Urinary bladder (tissue), 4 donors: ENCODE data around the gene GRAMD2A. TPM values are rescaled to one million over a fixed set of nuclear protein-coding genes. Genes with fewer than 3 reads are reported as not detected.
"Not testable (repeated sequence)": the region's sequence is repeated elsewhere in the genome, so short reads cannot be mapped to it uniquely, and the experiment has no call there.

Experiments used
- DNase-seq: peaks from one replicate; pipeline ENCODE4 v3.0.0-alpha.2; 2015; ENCODE audit errors: extremely low spot score
- H3K27ac ChIP-seq: one replicate; pipeline ENCODE4 v1.5.1; 2013; ENCODE audit warnings: low read depth, mild to moderate bottlenecking, moderate library complexity
- H3K36me3 ChIP-seq: one replicate; pipeline ENCODE4 v1.6.1; 2013; ENCODE audit warnings: mild to moderate bottlenecking, moderate library complexity; ENCODE audit not compliant: insufficient read depth
- H3K4me1 ChIP-seq: one replicate; pipeline ENCODE4 v1.6.1; 2013; ENCODE audit warnings: mild to moderate bottlenecking, moderate library complexity; ENCODE audit not compliant: insufficient read depth
- H3K4me3 ChIP-seq: one replicate; pipeline ENCODE4 v1.5.1; 2013; ENCODE audit warnings: low read depth, low read length
- WGBS: extraction: QIAGEN DNeasy Blood & Tissue Kit; methylation state at CpG from one replicate; pipeline ENCODE4 v1.1.7; 2013; 5-methylcytosine and 5-hydroxymethylcytosine counted together
- polyA plus RNA-seq: library from polyadenylated mRNA; stranded (reverse); fragments of 200-250 nt; gene quantifications from one replicate; pipeline ENCODE4 v1.2.3, GENCODE V29; 2013
- total RNA-seq: library from RNA; depleted of rRNA; stranded (reverse); fragments of >200 nt; gene quantifications from one replicate; pipeline ENCODE4 v1.2.3, GENCODE V29; 2014
- donor health status: healthy with polysubstance abuse.
- donor health status: healthy.

The GRAMD2A gene
- total and polyA plus RNA-seq, 2 donors = 0.19 to 0.74 TPM

DNA sequence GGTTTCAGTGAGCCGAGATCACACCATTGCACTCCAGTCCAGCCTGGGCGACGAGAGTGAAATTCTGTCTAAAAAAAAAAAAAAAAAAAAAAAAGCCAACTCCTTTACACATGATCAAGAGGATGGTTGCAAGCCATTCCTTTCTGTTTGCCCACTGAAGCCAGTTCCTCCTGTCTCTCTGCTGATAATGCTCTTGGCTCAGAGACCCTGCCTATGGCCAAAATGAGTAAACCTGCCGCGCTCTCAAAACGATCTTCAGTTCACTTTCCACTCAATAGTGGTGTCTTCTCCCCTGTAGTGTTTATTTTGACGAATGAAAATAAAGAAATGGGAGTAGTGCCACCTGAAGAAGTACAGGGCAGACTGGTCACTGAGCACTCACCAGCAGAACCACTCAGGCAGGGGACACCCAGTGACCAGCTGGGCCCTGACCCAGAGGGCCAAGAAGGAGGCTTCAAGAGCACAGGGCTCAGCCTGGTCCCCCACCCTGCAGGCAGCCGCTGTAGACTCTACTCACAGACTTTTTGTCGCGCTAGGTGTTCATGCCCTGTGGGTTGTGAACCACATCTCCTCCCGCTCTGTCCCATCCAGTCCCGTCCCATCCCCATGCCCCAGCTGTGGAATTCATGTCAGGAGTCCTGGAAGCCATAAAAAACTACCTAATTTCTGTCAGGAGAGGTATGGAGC, 23.6 kb downstream of the GRAMD2A start:
- no peak overlapping the region for H3K27ac ChIP-seq
- 86% methylated on average over 12 of the region's 12 CpGs for WGBS
- no peak for DNase-seq
- no peaks in the 10 kb centered on the region for H3K36me3 ChIP-seq
- H3K4me1 ChIP-seq = no peaks in the 10 kb centered on the region
- H3K4me3 ChIP-seq = no peak overlapping the region

- 91% methylated on average over 6 of the region's 6 CpGs for WGBS
- Histone ChIP-seq H3K4me1 (no peaks in the 10 kb centered on the region), H3K27ac (no peak overlapping the region), H3K4me3 (no peak overlapping the region), H3K36me3 (no peaks in the 10 kb centered on the region)
- DNase-seq = no peak
Observed at GRCh38 chr15:72173401-72173800, 24.2 kb downstream of the GRAMD2A start.

GRCh38 chr15:72172796-72173195, 24.8 kb downstream of the GRAMD2A start:
- WGBS = 74% methylated on average over 5 of the region's 5 CpGs
- Histone ChIP-seq H3K36me3 (no peaks in the 10 kb centered on the region), H3K4me3 (no peak overlapping the region), H3K4me1 (no peaks in the 10 kb centered on the region), H3K27ac (no peak overlapping the region)
- DNase-seq = no peak

- not testable (repeated sequence) for H3K4me1 ChIP-seq, H3K27ac ChIP-seq, DNase-seq, H3K4me3 ChIP-seq, H3K36me3 ChIP-seq
- 85% methylated on average over 10 of the region's 10 CpGs for WGBS
Observed at GRCh38 chr15:72171978-72172377, 25.6 kb downstream of the GRAMD2A start.

- no peak overlapping the region for H3K27ac ChIP-seq
- WGBS = 93% methylated on average over 7 of the region's 7 CpGs
- no peaks in the 10 kb centered on the region for H3K36me3 ChIP-seq
- no peak overlapping the region for H3K4me3 ChIP-seq
- no peak for DNase-seq
- no peaks in the 10 kb centered on the region for H3K4me1 ChIP-seq
Observed at GRCh38 chr15:72170691-72171090, 26.9 kb downstream of the GRAMD2A start.

GRCh38 chr15:72169921-72170611, 27.5 kb downstream of the GRAMD2A start:
- H3K4me1 ChIP-seq = no peaks in the 10 kb centered on the region
- H3K36me3 ChIP-seq = no peaks in the 10 kb centered on the region
- WGBS = 91% methylated on average over 16 of the region's 16 CpGs
- no peak overlapping the region for H3K4me3 ChIP-seq
- H3K27ac ChIP-seq = no peak overlapping the region
- no peak for DNase-seq

DNA sequence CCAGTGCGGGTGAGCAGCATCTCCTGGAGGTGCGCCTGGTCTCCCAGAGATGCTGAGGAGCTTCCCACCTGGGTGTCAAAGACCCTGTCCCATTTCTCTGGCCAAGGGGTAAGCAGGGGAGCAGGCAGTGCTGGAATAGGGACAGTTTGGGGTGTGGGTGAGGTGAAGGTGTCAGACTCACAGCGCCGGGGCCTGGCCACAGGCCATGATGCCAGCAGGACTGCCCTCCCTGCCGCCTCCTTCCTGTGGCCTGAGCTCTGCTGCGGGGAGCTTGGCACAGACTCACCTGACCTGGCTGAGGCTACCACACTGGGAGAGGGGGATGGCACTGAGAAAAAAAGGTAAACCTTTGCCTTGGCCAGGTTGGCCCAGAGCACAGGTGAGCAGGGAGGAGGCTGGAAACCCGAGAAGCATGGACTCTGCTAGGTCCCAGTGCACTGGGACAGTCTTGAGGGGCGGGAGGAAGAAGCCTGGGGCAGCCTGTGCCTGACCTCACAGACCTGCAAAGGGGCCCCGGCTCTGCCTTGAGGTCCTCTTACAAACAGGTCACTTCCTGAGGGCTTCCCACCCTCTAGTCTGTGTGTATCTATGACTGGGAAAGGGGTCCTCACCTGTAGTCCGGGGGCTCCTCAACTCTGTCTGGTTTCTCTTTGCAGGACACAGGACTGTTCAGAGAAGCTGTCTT, 28.2 kb downstream of the GRAMD2A start:
- DNase-seq = no peak
- Histone ChIP-seq H3K36me3 (no peaks in the 10 kb centered on the region), H3K27ac (no peak overlapping the region), H3K4me3 (no peak overlapping the region), H3K4me1 (no peaks in the 10 kb centered on the region)
- 80% methylated on average over 10 of the region's 10 CpGs for WGBS

DNA sequence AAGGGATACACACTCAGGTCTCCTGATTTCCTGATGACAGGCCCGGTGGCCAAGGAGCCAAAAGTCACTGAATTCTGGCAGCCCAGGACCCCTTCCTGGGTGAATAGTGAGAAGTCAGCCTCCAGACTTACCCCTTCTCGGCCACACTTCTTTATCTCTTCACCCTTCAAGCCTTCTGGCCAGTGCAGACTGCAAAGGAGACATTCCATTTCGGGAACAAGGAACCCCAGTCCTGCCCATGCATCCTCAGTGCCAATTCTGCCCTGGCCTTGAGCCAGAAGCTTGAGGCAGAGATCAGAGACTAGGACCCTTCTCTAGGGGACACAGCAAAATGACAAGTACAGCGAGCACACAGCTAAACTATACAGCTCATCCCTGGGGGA, 28.8 kb downstream of the GRAMD2A start:
- WGBS = 47% methylated on average over 4 of the region's 4 CpGs
- Histone ChIP-seq H3K4me3 (no peak overlapping the region), H3K4me1 (no peaks in the 10 kb centered on the region), H3K27ac (no peak overlapping the region), H3K36me3 (no peaks in the 10 kb centered on the region)
- DNase-seq = no peak

DNA sequence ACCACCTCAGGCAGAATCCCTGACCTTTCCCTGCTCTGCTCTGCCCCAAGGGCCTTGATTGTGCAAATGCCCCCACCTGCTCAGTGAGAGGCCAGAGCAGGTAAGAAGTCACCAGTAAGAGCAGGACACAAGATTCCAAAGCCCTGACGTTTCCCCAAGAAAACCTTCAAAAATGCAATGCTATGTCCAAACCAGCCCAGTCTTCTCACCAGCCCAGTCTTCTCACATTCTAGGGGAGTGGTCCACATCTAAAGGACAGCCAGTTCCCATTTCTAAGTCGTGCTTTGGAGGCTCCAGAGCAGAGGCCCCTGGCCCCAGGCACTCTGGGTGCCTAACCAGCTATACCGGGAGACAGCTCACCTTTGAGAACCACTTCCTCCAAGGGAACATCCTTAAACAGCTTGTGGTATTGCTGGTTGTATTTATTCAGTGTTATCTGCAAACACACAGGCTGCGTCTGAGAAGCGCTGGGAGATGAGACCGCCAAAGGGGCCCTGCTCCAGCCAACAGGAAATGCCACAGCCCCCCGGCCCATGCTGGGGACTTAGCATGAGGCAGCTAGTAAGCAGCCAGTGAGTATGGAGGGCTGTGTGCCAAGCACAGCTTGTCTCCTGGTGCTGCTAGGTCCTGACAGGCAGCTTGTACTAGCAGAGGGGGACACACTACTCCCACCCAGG, 29.3 kb downstream of the GRAMD2A start:
- no peak overlapping the region for H3K27ac ChIP-seq
- no peak for DNase-seq
- WGBS = 19% methylated on average over 7 of the region's 7 CpGs

DNA sequence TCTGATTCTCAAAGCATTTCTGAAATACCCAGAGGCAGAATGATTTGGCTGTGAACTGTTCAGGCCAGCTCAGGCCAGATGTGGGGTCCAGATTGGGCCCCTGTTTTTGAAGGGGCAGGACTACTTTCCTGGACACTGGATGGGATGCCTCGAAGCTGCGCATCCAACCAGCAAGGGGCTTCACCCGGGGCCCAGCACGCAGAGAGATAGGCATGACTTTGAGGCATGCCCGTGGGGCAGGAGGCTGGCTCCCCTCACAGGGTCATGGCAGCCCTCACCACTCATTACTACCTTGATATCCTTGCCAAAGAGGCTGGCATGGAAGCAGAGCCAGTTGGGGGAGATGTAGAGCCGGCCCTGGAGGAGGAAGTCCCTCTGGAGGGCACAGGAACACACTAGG, 30.1 kb downstream of the GRAMD2A start:
- WGBS = 74% methylated on average over 6 of the region's 6 CpGs
- H3K27ac ChIP-seq = no peak overlapping the region
- no peak overlapping the region for H3K4me3 ChIP-seq
- DNase-seq = no peak
- H3K4me1 ChIP-seq = no peaks in the 10 kb centered on the region
- no peaks in the 10 kb centered on the region for H3K36me3 ChIP-seq

More for the DNA sequence above, 29.3 kb downstream of the GRAMD2A start:
- Histone ChIP-seq H3K36me3 (no peaks in the 10 kb centered on the region), H3K4me1 (no peaks in the 10 kb centered on the region), H3K4me3 (no peak overlapping the region)

DNA sequence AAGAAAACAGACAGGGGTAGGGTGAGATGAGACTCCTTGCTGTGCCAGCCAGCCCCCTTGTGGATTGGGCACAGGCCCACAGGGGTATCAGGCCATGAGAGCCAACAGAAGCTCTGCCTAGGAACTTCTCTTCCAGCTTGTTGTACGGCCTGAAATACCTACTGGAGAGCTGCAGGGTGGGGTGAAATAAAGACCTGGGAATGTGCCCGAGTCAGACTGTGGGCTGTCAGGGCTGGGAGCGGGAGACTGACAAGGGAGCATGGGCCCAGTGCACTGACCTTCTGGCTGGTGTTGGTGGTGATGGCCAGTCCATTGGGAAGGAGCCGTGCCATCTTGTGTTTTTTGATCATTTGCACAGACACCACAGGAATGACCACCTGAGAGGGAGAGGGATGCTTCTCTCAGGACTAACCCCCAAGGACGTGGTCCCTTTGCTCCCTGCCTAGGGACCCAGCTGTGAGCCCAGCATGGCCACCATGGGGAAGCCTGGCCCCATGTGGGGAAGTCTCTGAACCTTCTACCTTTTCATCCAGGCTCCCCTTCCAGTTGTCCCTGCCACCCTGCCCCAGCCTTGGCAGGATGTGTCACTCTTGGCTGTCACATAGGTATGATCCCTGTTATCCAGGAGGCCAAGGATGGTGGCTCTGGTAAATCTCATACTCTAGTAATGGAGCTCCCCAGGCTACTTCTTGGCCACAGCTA, 30.7 kb downstream of the GRAMD2A start:
- WGBS = 94% methylated on average over 5 of the region's 5 CpGs
- no peaks in the 10 kb centered on the region for H3K4me1 ChIP-seq
- H3K27ac ChIP-seq = no peak overlapping the region
- no peaks in the 10 kb centered on the region for H3K36me3 ChIP-seq
- no peak overlapping the region for H3K4me3 ChIP-seq
- no peak for DNase-seq

- 70% methylated on average over 4 of the region's 4 CpGs for WGBS
- no peak overlapping the region for H3K27ac ChIP-seq
- H3K36me3 ChIP-seq = no peaks in the 10 kb centered on the region
- H3K4me1 ChIP-seq = no peaks in the 10 kb centered on the region
- no peak for DNase-seq
- H3K4me3 ChIP-seq = no peak overlapping the region
Observed at GRCh38 chr15:72163719-72164118, 33.9 kb downstream of the GRAMD2A start.

GRCh38 chr15:72162569-72162968, 35.0 kb downstream of the GRAMD2A start:
- H3K4me1 ChIP-seq = no peaks in the 10 kb centered on the region
- no peaks in the 10 kb centered on the region for H3K36me3 ChIP-seq
- no peak for DNase-seq
- 93% methylated on average over 5 of the region's 5 CpGs for WGBS
- no peak overlapping the region for H3K4me3 ChIP-seq
- no peak overlapping the region for H3K27ac ChIP-seq
